Measurements from ENCODE around the gene MTHFD2L. TPM values are rescaled to one million over a fixed set of nuclear protein-coding genes. Genes with fewer than 3 reads are reported as not detected.

The MTHFD2L gene
- total and polyA plus RNA-seq, 2 of the 8 experiments (the other 6 are each of a cell fraction or from before 2014, with no cell fraction given): 5.4 to 15.0 TPM

DNA sequence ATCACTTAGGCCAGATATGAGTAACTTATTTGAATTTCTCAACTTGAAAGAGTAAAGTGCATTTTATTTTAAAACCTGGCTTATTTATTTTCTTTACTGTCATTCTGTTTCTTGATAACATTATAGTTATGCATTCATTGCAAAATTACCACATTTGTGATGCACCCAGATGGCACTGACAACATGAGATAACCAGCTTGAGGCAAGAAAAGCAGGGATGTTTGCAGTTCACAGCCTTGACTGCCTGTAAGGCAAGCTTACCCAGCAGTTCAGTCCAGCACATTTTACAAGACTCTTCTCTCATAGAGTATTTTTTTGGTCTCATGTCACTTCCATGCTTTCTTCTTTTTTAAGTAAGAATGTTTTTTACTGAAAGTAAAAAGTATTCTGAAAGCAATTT, 125.0 kb downstream of the MTHFD2L start:
- no peak overlapping the region for H3K56ac ChIP-seq (replicated peaks; ENCODE audit: insufficient read length, low read depth, low read length)
- H3K23me2 ChIP-seq (ENCODE audit: low read depth, low read length): no peaks in the 10 kb centered on the region
- no peak overlapping the region for H2BK5ac ChIP-seq (ENCODE audit: low read depth, low read length)
- H2AK5ac ChIP-seq (ENCODE audit: low read depth, low read length): no peak overlapping the region
- FAIRE-seq (no peak), DNase-seq (ENCODE audit: low read depth in 1 of 2, low spot score in 2 of 2) (no peak)
- no peaks in the 10 kb centered on the region for H3K79me1 ChIP-seq (ENCODE audit: low read depth, low read length)
- no peak overlapping the region for H2BK120ac ChIP-seq (replicated peaks; ENCODE audit: low read depth, low read length)
- no peaks in the 10 kb centered on the region for H3K79me2 ChIP-seq (ENCODE audit: control insufficient read depth in 1 of 2, insufficient read depth in 2 of 2, low read length in 2 of 2)
- ChIA-PET CTCF (ENCODE audit: partially characterized antibody) (no interaction called here), POLR2A (ENCODE audit: partially characterized antibody) (no interaction called here)
- no peak overlapping the region for H2AFZ ChIP-seq (ENCODE audit: low read length)
- no peaks in the 10 kb centered on the region for H3K4me1 ChIP-seq (replicated peaks in 1 of 4; ENCODE audit: control insufficient read depth in 3 of 4, insufficient read depth in 4 of 4, low read length in 3 of 4)
- no peak overlapping the region for H2BK20ac ChIP-seq (ENCODE audit: low read length)
- H3K23ac ChIP-seq (ENCODE audit: insufficient read length): no peak overlapping the region
- no peak overlapping the region for H3K14ac ChIP-seq (ENCODE audit: insufficient read length)
- H4K5ac ChIP-seq (ENCODE audit: insufficient read length, low read depth, low read length): no peak overlapping the region
- no peaks in the 10 kb centered on the region for H3K36me3 ChIP-seq (ENCODE audit: control insufficient read depth in 2 of 4, insufficient read depth in 4 of 4, low read length in 3 of 4)
- H3K27ac ChIP-seq (ENCODE audit: low read depth, low read length): no peak overlapping the region
- H2BK12ac ChIP-seq (ENCODE audit: low read depth, low read length): no peak overlapping the region
- H3K27me3 ChIP-seq (replicated peaks in 1 of 4; ENCODE audit: control insufficient read depth in 3 of 4, extremely low read depth in 1 of 4, insufficient read depth in 3 of 4, low read length in 3 of 4): no peaks in the 10 kb centered on the region
- H3K4me3 ChIP-seq (ENCODE audit: extremely low read depth in 1 of 4, insufficient read depth in 2 of 4, low read depth in 3 of 4, low read length in 4 of 4): no peak overlapping the region
- H2BK15ac ChIP-seq (ENCODE audit: low read length): no peak overlapping the region
- H3K4ac ChIP-seq (replicated peaks; ENCODE audit: insufficient read length, low read depth, low read length): no peak overlapping the region
- no peak overlapping the region for H4K91ac ChIP-seq (replicated peaks; ENCODE audit: insufficient read length, low read length)
- no peaks in the 10 kb centered on the region for H3K9me3 ChIP-seq (ENCODE audit: insufficient read depth in 2 of 2, low read depth in 1 of 2, low read length in 1 of 2)
- H4K20me1 ChIP-seq (replicated peaks in 1 of 2; ENCODE audit: control insufficient read depth in 1 of 2, insufficient read depth in 2 of 2, low read length in 2 of 2): no peaks in the 10 kb centered on the region
- H3K4me2 ChIP-seq (ENCODE audit: insufficient read depth in 1 of 2, low read depth in 2 of 2, low read length in 2 of 2): no peak overlapping the region
- no peak overlapping the region for H4K8ac ChIP-seq (ENCODE audit: extremely low read depth, insufficient read depth, low read length)
- H3K9ac ChIP-seq (replicated peaks in 1 of 4; ENCODE audit: extremely low read depth in 1 of 4, low read depth in 3 of 4, low read length in 3 of 4): no peak overlapping the region
- no peak overlapping the region for H3K18ac ChIP-seq (ENCODE audit: extremely low read depth, low read length)
- TF ChIP-seq CTBP2 (IDR thresholded peaks at IDR 0.05; ENCODE audit: borderline replicate concordance, insufficient read depth, insufficient read length, low read length) (no peak), KDM1A (IDR thresholded peaks at IDR 0.05; ENCODE audit: borderline replicate concordance, low read length) (no peak), ZNF274 (IDR thresholded peaks at IDR 0.05; ENCODE audit: borderline replicate concordance, extremely low read depth, low read length) (no peak), BRCA1 (IDR thresholded peaks at IDR 0.05; ENCODE audit: low read depth, low read length) (no peak), CREB1 (IDR thresholded peaks at IDR 0.05) (no peak), CBX8 (IDR thresholded peaks at IDR 0.05; ENCODE audit: borderline replicate concordance, low read depth, low read length) (no peak), POLR2A (IDR thresholded peaks at IDR 0.05; ENCODE audit: control extremely low read depth in 1 of 2, low read depth in 2 of 2, low read length in 2 of 2) (no peak), TCF12 (IDR thresholded peaks at IDR 0.05; ENCODE audit: low read depth, low read length) (no peak), SAP30 (IDR thresholded peaks at IDR 0.05; ENCODE audit: insufficient read depth, insufficient replicate concordance, low read length) (no peak), KDM5A (IDR thresholded peaks at IDR 0.05; ENCODE audit: low read length) (no peak), NRF1 (IDR thresholded peaks at IDR 0.05; ENCODE audit: low read depth, low read length) (no peak), RFX5 (IDR thresholded peaks at IDR 0.05; ENCODE audit: borderline replicate concordance, low read depth, low read length) (no peak), RXRA (IDR thresholded peaks at IDR 0.05; ENCODE audit: insufficient read depth, low read depth, low read length) (no peak), CEBPB (IDR thresholded peaks at IDR 0.05; ENCODE audit: low read depth, low read length) (no peak), SIRT6 (IDR thresholded peaks at IDR 0.05; ENCODE audit: low read length) (no peak), JUN (IDR thresholded peaks at IDR 0.05; ENCODE audit: low read depth, low read length) (no peak)
- TF ChIP-seq, protein P1, sequence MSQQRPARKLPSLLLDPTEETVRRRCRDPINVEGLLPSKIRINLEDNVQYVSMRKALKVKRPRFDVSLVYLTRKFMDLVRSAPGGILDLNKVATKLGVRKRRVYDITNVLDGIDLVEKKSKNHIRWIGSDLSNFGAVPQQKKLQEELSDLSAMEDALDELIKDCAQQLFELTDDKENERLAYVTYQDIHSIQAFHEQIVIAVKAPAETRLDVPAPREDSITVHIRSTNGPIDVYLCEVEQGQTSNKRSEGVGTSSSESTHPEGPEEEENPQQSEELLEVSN (IDR thresholded peaks at IDR 0.05): no peak

All from H1 (cell line).